ENCODE measurements around the gene LRCH1. TPM values are rescaled to one million over a fixed set of nuclear protein-coding genes. Genes with fewer than 3 reads are reported as not detected.

LRCH1 gene
- total and polyA plus RNA-seq, 2 of the 13 experiments (the other 11 are each of a cell fraction or from before 2014, with no cell fraction given), result 4.1 to 12.6 TPM

GRCh38 chr13:46575301-46575771 lies 22.4 kb downstream of the LRCH1 start (continued):
- no peak for TF ChIP-seq ZBTB40 (IDR thresholded peaks at IDR 0.05)
- TF ChIP-seq ZBTB40 (CRISPR knock-in tag; IDR thresholded peaks at IDR 0.05), result no peak
- no peak for TF ChIP-seq BCL3 (CRISPR knock-in tag; IDR thresholded peaks at IDR 0.05)
- no peak for TF ChIP-seq ZNF235 (CRISPR knock-in tag; IDR thresholded peaks at IDR 0.05; ENCODE audit: borderline replicate concordance)
- no peak for TF ChIP-seq GABPB1 (CRISPR knock-in tag; IDR thresholded peaks at IDR 0.05)
- no peak for TF ChIP-seq ZNF777 (CRISPR knock-in tag; IDR thresholded peaks at IDR 0.05)
- TF ChIP-seq TBP (CRISPR knock-in tag; IDR thresholded peaks at IDR 0.05), result no peak
- no peak for TF ChIP-seq ZNF770 (CRISPR knock-in tag; IDR thresholded peaks at IDR 0.05)
- TF ChIP-seq MED1 (CRISPR knock-in tag; IDR thresholded peaks at IDR 0.05), result no peak
- no peak for TF ChIP-seq ZNF75D (CRISPR knock-in tag; IDR thresholded peaks at IDR 0.05; ENCODE audit: borderline replicate concordance)
- no peak for TF ChIP-seq MEIS1 (CRISPR knock-in tag; IDR thresholded peaks at IDR 0.05; ENCODE audit: borderline replicate concordance)
- no peak for TF ChIP-seq PAX8 (CRISPR knock-in tag; IDR thresholded peaks at IDR 0.05; ENCODE audit: borderline replicate concordance)
- no peak for TF ChIP-seq HMGXB4 (CRISPR knock-in tag; IDR thresholded peaks at IDR 0.05; ENCODE audit: borderline replicate concordance in 1 of 2, low read depth in 1 of 2)

All from HepG2 (cell line).